ENCODE data around the gene HDAC4. TPM values are rescaled to one million over a fixed set of nuclear protein-coding genes. Genes with fewer than 3 reads are reported as not detected.

HDAC4 gene
- total and polyA plus RNA-seq, 2 of the 8 experiments (the other 6 are each of a cell fraction or from before 2014, with no cell fraction given): 15.4 to 31.5 TPM

GRCh38 chr2:239061824-239062570 lies 338.8 kb downstream of the HDAC4 start:
- H3K4me3 ChIP-seq (ENCODE audit: extremely low read depth in 1 of 4, insufficient read depth in 2 of 4, low read depth in 3 of 4, low read length in 4 of 4): no peak overlapping the region
- H2BK15ac ChIP-seq (ENCODE audit: low read length): no peak overlapping the region
- H3K4me2 ChIP-seq (ENCODE audit: insufficient read depth in 1 of 2, low read depth in 2 of 2, low read length in 2 of 2): no peak overlapping the region
- no peaks in the 10 kb centered on the region for H3K23me2 ChIP-seq (ENCODE audit: low read depth, low read length)
- FAIRE-seq (no peak), DNase-seq (ENCODE audit: low read depth in 1 of 2, low spot score in 2 of 2) (no peak)
- WGBS, 2 experiments (ENCODE audit: extremely low coverage in 1 of 2, insufficient coverage in 1 of 2, insufficient read length in 1 of 2, insufficient replicate concordance in 2 of 2, low coverage in 1 of 2, low lambda C conversion rate in 2 of 2, missing lambda C conversion rate in 1 of 2): 93% methylated on average over 28 of the region's 30 CpGs; no CpG with 5 or more reads in 1 of the 2 experiments
- H3K79me1 ChIP-seq (ENCODE audit: low read depth, low read length): no peaks in the 10 kb centered on the region
- H2BK20ac ChIP-seq (ENCODE audit: low read length): no peak overlapping the region
- no peak overlapping the region for H3K18ac ChIP-seq (ENCODE audit: extremely low read depth, low read length)
- H2BK120ac ChIP-seq (replicated peaks; ENCODE audit: low read depth, low read length): no peak overlapping the region
- H4K91ac ChIP-seq (replicated peaks; ENCODE audit: insufficient read length, low read length): no peak overlapping the region
- no peaks in the 10 kb centered on the region for H3K9me3 ChIP-seq (ENCODE audit: insufficient read depth in 2 of 2, low read depth in 1 of 2, low read length in 1 of 2)
- no peak overlapping the region for H2AFZ ChIP-seq (ENCODE audit: low read length)
- H3K9ac ChIP-seq (replicated peaks in 1 of 4; ENCODE audit: extremely low read depth in 1 of 4, low read depth in 3 of 4, low read length in 3 of 4): no peak overlapping the region
- no peak overlapping the region for H3K14ac ChIP-seq (ENCODE audit: insufficient read length)
- H3K56ac ChIP-seq (replicated peaks; ENCODE audit: insufficient read length, low read depth, low read length): no peak overlapping the region
- H4K5ac ChIP-seq (ENCODE audit: insufficient read length, low read depth, low read length): no peak overlapping the region
- H3K4ac ChIP-seq (replicated peaks; ENCODE audit: insufficient read length, low read depth, low read length): no peak overlapping the region
- no peak overlapping the region for H2BK5ac ChIP-seq (ENCODE audit: low read depth, low read length)
- H3K27ac ChIP-seq (ENCODE audit: low read depth, low read length): no peak overlapping the region
- no peak overlapping the region for H2AK5ac ChIP-seq (ENCODE audit: low read depth, low read length)
- CTCF ChIA-PET (ENCODE audit: partially characterized antibody): no interaction called here
- H3K27me3 ChIP-seq (replicated peaks in 1 of 4; ENCODE audit: control insufficient read depth in 3 of 4, extremely low read depth in 1 of 4, insufficient read depth in 3 of 4, low read length in 3 of 4): no peaks in the 10 kb centered on the region
- H4K8ac ChIP-seq (ENCODE audit: extremely low read depth, insufficient read depth, low read length): peak overlapping the region; percentile 25; the same call in 1 of the 2 replicates
- peaks cover 0 to 4% (median 0%) of the 10 kb centered on the region in 4 experiments; a peak in 2 of 8 replicates for H3K36me3 ChIP-seq (ENCODE audit: control insufficient read depth in 2 of 4, insufficient read depth in 4 of 4, low read length in 3 of 4)
- POLR2A ChIA-PET (ENCODE audit: partially characterized antibody): no interaction called here
- peaks cover 2 to 7% of the 10 kb centered on the region in 2 experiments for H4K20me1 ChIP-seq (replicated peaks in 1 of 2; ENCODE audit: control insufficient read depth in 1 of 2, insufficient read depth in 2 of 2, low read length in 2 of 2)
- H3K23ac ChIP-seq (ENCODE audit: insufficient read length): no peak overlapping the region
- H3K79me2 ChIP-seq (ENCODE audit: control insufficient read depth in 1 of 2, insufficient read depth in 2 of 2, low read length in 2 of 2): no peaks in the 10 kb centered on the region
- H2BK12ac ChIP-seq (ENCODE audit: low read depth, low read length): no peak overlapping the region
- no peaks in the 10 kb centered on the region; a peak in 1 of 7 replicates for H3K4me1 ChIP-seq (replicated peaks in 1 of 4; ENCODE audit: control insufficient read depth in 3 of 4, insufficient read depth in 4 of 4, low read length in 3 of 4)
- TF ChIP-seq SP1 (IDR thresholded peaks at IDR 0.05; ENCODE audit: low read depth, low read length) (no peak), MAX (IDR thresholded peaks at IDR 0.05) (no peak), EP300 (IDR thresholded peaks at IDR 0.05; ENCODE audit: borderline replicate concordance in 1 of 2, low read depth in 2 of 2, low read length in 2 of 2) (no peak), BRCA1 (IDR thresholded peaks at IDR 0.05; ENCODE audit: low read depth, low read length) (no peak), POU5F1 (IDR thresholded peaks at IDR 0.05; ENCODE audit: low read depth, low read length) (no peak), SRF (IDR thresholded peaks at IDR 0.05; ENCODE audit: low read depth, low read length) (no peak), EGR1 (IDR thresholded peaks at IDR 0.05; ENCODE audit: borderline replicate concordance, low read depth, low read length) (no peak), SIN3A (conservative IDR thresholded peaks at IDR 0.05 in 1 of 2, IDR thresholded peaks at IDR 0.05 in 1 of 2; ENCODE audit: low read depth in 1 of 2, low read length in 2 of 2) (no peak), CHD1 (IDR thresholded peaks at IDR 0.05; ENCODE audit: low read depth, low read length) (no peak), BACH1 (IDR thresholded peaks at IDR 0.05; ENCODE audit: low read length) (no peak), RNF2 (IDR thresholded peaks at IDR 0.05; ENCODE audit: borderline replicate concordance, low read depth, low read length, missing control alignments, poor library complexity, severe bottlenecking) (no peak), FOSL1 (IDR thresholded peaks at IDR 0.05; ENCODE audit: insufficient read depth, low read depth, low read length) (no peak)

Data from H1 (cell line).